Measurements from ENCODE around the gene ZFYVE28.
A peak's percentile ranks its signal among the peaks of the same experiment; 100 is the strongest.
"Not testable (repeated sequence)": the region's sequence is repeated elsewhere in the genome, so short reads cannot be mapped to it uniquely, and the experiment has no call there.

Gene ZFYVE28

DNA sequence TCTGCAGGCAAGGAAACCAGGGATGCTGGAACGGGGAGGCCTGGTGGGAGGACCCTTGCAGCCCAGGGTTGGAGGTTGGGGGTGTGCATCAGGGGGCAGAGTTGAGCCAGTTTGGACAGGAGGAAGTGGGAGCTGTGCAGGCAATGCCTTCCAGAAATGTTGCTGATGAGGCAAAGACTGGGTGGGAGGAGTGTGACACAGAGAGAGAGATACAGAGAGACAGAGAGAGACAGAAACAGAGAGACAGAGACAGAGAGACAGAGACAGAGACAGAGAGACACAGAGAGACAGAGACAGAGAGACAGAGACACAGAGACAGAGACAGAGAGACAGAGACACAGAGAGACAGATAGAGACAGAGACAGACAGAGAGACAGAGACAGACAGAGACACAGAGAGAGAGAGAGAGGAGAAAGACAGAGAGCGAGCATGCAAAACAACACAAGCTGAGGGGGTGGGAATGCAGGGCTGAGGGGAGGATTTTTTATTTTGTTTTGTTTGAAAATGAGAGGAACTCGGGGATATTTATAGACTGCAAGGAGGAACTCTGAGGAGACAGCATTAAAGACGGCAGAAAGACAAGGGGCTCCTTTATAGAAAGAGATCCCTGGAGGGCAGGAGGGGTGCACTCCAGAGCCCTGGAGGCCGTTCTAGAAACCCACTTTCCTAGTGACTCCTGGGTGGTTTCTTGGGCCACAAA is 174.6 kb downstream of the ZFYVE28 start:
- peak; percentile 80 for DNase-seq

DNA sequence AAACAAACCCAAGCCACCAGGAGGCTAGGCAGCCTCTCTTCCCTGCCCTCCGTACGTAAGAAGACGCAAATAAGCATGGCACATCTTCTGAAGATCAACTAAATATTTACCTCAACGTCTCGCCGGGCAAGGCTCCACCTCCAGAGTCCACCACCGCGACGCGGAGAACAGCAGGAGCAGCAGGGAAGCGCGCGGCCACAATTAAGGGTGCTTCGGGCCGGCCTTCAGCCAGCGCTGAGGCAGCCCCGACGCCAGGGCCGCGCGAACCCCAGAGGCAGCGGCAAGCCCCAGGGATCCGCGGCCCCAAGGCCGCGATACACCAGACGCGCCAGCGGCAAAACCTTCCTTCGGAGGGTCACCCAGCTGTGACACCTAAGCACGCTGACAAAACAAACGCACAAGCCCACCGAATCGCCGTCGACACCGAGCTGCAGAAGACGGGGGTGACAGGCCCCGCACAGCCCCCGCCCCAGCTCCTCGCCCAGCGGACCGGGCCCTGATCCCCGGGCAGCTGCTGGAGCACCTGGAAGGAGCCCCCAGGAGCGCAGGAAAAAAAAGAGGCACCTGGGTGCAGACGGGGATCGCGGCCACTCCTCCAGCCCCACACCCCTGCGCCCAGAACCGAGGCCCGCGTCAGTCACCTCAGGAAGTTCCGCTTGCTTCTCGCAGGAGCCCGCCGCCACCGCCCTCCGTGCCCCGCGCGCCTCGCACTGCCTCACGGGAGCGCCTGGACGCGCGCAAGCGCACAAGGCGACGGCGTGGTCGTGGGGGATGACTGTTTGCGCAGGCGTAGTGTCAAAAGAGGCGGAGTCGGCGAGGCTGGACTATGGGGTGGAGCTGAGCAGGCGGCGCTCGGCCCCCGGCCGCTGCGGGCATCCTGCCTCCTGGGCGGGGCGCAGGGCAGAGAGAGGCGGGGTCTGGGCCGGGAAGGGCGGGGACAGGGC is 176.8 kb downstream of the ZFYVE28 start, which contains the start of the genes HAUS3 and POLN:
HAUS3 (minus strand) TSS at position 712 of the 944 bp plus-strand sequence. CDS start 1,175 bp downstream, outside the sequence.
POLN (minus strand) TSS at position 712 of the 944 bp plus-strand sequence. CDS start 12,890 bp downstream, outside the sequence.
- peak; percentile 94 for DNase-seq

DNA sequence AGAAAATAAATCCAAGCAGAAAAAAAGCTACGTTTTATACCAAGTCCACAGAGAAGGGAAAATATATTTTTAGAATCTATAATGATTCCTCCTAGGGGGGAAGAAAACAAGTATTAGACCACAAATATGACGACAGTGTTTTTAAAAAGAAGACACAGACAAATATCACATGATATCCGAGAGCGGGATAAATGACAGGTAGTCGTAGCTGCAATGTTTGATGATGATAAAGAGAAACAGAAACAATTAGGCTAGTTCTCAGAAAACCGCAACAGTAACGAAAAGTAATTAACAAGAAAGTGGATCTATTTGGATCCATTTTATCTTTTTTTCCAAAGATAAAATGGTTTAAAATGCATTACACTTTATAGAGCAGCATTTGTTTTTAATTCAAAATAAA is 177.4 kb downstream of the ZFYVE28 start:
- no peak for DNase-seq

DNA sequence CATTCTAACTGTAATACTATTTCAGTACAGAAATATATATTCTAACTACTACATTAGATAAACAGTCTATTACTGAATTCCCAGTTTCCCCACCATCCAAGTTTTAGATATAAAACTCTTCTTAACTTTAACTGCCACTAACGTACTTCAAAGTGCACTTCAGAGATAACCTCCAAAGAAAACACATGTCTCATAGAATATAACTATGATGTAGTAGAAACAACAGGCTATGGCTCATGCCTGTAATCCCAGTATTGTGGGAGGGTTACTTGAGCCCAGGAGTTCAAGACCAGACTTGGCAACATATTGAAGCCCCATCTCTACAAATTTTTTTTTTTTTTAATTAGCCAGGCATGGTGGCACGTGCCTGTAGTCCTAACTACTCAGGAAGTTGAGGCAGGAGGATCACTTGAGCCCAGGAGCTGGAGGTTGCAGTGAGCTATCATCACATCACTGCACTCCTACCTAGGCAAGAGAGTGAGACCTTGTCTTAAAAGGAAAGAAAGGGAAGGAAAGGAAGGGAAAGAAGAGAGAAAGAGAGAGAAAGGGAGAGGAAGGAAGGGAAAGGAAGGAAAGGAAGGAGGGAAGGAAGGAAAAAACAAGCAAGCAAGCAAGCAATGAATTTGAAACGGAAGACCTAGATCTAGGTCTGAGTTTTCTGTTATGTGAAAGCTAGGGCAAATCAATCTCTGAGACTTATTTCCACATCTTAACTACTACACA is 181.3 kb downstream of the ZFYVE28 start:
- no peak for DNase-seq

DNA sequence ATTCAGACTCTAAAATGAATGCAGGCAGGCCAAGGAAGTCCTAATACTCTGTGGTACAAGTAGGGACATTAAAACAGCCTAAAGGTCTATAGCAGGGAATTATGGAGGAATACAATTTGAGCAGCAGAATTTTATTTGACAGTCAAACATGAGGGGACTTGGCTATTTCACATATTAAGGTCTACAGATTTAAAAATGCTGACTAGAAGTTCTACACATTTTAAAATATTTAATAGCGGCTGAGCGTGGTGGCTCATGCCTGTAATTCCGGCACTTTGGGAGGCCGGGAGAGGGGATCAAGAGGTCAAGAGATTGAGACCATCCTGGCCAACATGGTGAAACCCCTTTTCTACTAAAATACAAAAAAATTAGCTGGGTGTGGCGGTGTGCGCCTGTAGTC is 187.4 kb downstream of the ZFYVE28 start:
- DNase-seq = no peak

- no peak for DNase-seq
Measured at GRCh38 chr4:2226261-2226660, 192.2 kb downstream of the ZFYVE28 start.

GRCh38 chr4:2222838-2223237 is 195.6 kb downstream of the ZFYVE28 start:
- DNase-seq = no peak

GRCh38 chr4:2221378-2221777 is 197.1 kb downstream of the ZFYVE28 start:
- not testable (repeated sequence) for DNase-seq

- DNase-seq = peak; percentile 49
Measured at GRCh38 chr4:2220016-2220630, 198.3 kb downstream of the ZFYVE28 start.

Measured in MV-4-11 (cell line).